AG04449 (cell line): Measurements from ENCODE around the gene RNASET2.

Experiments
- CTCF ChIA-PET: fragments of 350-600 bp; formaldehyde crosslinking; extraction: SDS; loops from one replicate; lab custom pipeline; 2021; ENCODE audit warnings: antibody characterized with exemption; lab: Yijun Ruan, JAX
- POLR2A ChIA-PET: fragments of 400-600, 350-600 bp; formaldehyde crosslinking; extraction: SDS; loops from one replicate; lab custom pipeline; 2020; ENCODE audit warnings: antibody characterized with exemption, inconsistent platforms; lab: Yijun Ruan, JAX
- DNase-seq: peaks from one replicate; pipeline ENCODE4 v3.0.0-alpha.2; 2010; ENCODE audit warnings: low read depth, low spot score
- H3K4me3 ChIP-seq: 2 replicates; pipeline ENCODE4 v1.5.1; 2011; ENCODE audit warnings: low read depth, mild to moderate bottlenecking, control low read depth, low read length
- CTCF ChIP-seq: IDR thresholded peaks from one replicate; pipeline ENCODE4 v1.5.1; 2011; ENCODE audit warnings: mild to moderate bottlenecking, moderate library complexity, low read length, control low read depth, inconsistent platforms; ENCODE audit not compliant: insufficient read depth; ENCODE audit errors: missing control alignments

Gene RNASET2

DNA sequence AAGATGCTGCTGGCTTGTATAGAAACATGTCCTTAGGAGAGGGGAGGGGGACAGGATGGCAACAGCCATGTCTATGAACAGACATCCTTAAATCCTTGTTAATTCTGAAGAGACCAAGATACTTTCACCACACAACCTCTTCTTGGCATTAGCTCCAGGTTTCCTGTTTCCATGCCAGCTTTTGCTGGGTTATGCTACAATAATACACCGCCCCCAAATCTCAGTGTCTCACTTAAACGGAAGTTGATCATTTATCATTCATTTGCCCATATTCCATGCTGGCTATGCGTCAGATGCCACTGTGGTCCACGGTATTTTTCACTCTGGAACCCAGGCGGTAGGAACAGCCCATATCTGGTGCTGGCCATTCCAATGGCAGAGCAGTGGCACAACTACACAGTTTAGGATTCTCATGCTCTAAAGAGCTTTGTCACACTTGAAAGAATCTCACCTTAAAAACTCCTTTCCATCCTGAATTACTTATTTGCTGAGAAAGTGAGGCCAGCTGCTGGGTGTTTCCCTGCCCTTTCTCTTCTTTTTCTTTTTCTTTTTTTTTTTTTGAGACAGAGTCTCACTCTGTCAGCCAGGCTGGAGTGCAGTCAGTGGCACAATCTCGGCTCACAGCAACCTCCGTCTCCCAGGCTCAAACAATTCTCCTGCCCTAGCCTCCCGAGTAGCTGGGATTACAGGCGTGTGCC lies 3.7 kb upstream of the RNASET2 start:
- DNase-seq = no peak
- TF ChIP-seq CTCF = no peak
- POLR2A ChIA-PET = no interaction called here
- no peak overlapping the region for H3K4me3 ChIP-seq
- CTCF ChIA-PET = interaction anchor here (0.8 to 2.9 kb wide), 5 partner anchors 9 to 185 kb away, joined by 3 to 9 read pairs (median 3); no protein-coding TSS in a partner anchor

GRCh38 chr6:166958926-166959861 lies 2.8 kb upstream of the RNASET2 start:
- ChIA-PET POLR2A (no interaction called here), CTCF (interaction anchor here (0.8 to 1.0 kb wide), 2 partner anchors 29 to 184 kb away, joined by 3 read pairs; no protein-coding TSS in a partner anchor)
- no peak for DNase-seq
- TF ChIP-seq CTCF = no peak
- H3K4me3 ChIP-seq = no peak overlapping the region

DNA sequence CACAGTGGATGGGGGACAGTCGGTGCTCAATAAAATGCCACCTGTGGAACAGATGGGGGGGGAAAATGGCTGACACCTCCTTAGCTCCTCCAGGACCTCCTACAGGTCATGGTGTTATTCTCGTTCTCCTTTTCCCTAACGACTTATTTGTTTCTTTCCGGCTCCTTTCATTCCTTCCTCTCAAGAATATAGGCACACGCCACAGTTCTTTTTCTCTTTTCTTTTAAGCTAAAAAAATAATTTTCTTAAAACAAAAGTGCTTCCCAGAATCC lies 1.4 kb upstream of the RNASET2 start:
- DNase-seq = no peak
- no peak for TF ChIP-seq CTCF
- POLR2A ChIA-PET = no interaction called here
- H3K4me3 ChIP-seq = no peak overlapping the region
- CTCF ChIA-PET = no interaction called here

- DNase-seq = no peak
- H3K4me3 ChIP-seq = peak overlapping the region; percentile 75
- no peak for TF ChIP-seq CTCF
- POLR2A ChIA-PET = interaction anchor here (0.6 kb wide), 1 partner anchor 25 kb away, joined by 3 read pairs; no protein-coding TSS in a partner anchor
- CTCF ChIA-PET = interaction anchor here (0.8 to 2.1 kb wide), 4 partner anchors 14 to 183 kb away, joined by 3 to 13 read pairs (median 5); no protein-coding TSS in a partner anchor
Observed at GRCh38 chr6:166957087-166957804, 896 bp upstream of the RNASET2 start.

DNA sequence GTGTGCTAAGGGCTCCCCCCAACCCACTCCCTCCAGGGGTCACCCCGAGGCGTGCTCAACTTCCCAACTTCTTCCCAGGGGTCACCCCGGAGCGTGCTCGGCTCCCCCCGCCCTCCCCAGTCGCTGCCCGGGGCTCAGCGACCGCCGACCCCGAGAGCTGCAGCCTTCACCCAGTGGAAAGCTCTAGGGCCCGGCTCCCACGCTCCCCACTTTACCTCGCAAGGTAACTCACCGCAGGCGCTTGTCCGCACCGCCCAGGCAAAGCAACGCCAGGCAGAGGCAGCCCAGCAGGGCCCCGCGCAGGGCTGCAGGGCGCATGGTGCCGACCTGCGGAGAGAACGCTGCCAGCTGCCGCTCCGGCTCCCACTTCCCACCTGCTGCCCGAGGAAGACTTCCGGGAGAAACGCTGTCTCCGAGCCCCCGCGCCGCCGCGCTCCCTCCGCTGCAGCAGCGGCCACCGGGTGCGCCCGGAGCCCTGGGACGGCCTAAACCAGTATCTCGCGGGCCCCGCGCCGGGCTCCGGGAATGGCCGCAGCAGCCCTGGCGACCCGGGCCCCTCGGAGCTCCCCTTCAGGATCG lies 396 bp downstream of the RNASET2 start:
- H3K4me3 ChIP-seq = peak overlapping the region; percentile 75
- CTCF ChIA-PET = interaction anchor here (0.7 to 2.1 kb wide), 6 partner anchors 11 to 181 kb away, joined by 3 to 13 read pairs (median 4); no protein-coding TSS in a partner anchor
- TF ChIP-seq CTCF = no peak
- POLR2A ChIA-PET = interaction anchor here (0.9 kb wide), 1 partner anchor 44 kb away, joined by 4 read pairs; the partner anchor contains the start of gene CEP43
- DNase-seq = no peak
